HepG2 (cell line): ENCODE results near the gene TMEM141. TPM values are rescaled to one million over a fixed set of nuclear protein-coding genes. Genes with fewer than 3 reads are reported as not detected.

Experiments used
- ASH2L ChIP-seq: fragments of 300-600, 200-600 bp; sonication (generic); IDR thresholded peaks from 2 replicates; pipeline ENCODE4 v1.7.0; 2017; ENCODE audit warnings: low read depth, mild to moderate bottlenecking, moderate library complexity, mixed read lengths, low read length; ENCODE audit not compliant: insufficient read length
- JDP2 ChIP-seq: sonication (generic); formaldehyde crosslinking; IDR thresholded peaks from 2 replicates; pipeline ENCODE4 v1.8.1; 2022; ENCODE audit warnings: missing genetic modification reagents, borderline replicate concordance
- MBD4 ChIP-seq: IDR thresholded peaks from 2 replicates; pipeline ENCODE4 v1.6.1; 2012; ENCODE audit warnings: low read length, inconsistent platforms, borderline replicate concordance
- NFE2 ChIP-seq: sonication (generic); formaldehyde crosslinking; IDR thresholded peaks from 2 replicates; pipeline ENCODE4 v1.4.0; 2020; ENCODE audit warnings: missing genetic modification reagents
- NFYB ChIP-seq: sonication (generic); formaldehyde crosslinking; IDR thresholded peaks from 2 replicates; pipeline ENCODE4 v1.4.0; 2020; ENCODE audit warnings: missing genetic modification reagents
- SAP130 ChIP-seq: IDR thresholded peaks from 2 replicates; pipeline ENCODE4 v1.6.1; 2016; ENCODE audit warnings: low read depth
- STAT6 ChIP-seq: sonication (generic); formaldehyde crosslinking; IDR thresholded peaks from 2 replicates; pipeline ENCODE4 v1.4.0; 2020; ENCODE audit warnings: missing genetic modification reagents, mild to moderate bottlenecking, borderline replicate concordance
- YY1 ChIP-seq: IDR thresholded peaks from 2 replicates; pipeline ENCODE4 v1.6.1; 2011; ENCODE audit warnings: low read length, low read depth, moderate library complexity, mild to moderate bottlenecking; ENCODE audit not compliant: insufficient read depth, insufficient replicate concordance
- ZFY ChIP-seq: sonication (generic); formaldehyde crosslinking; IDR thresholded peaks from 2 replicates; pipeline ENCODE4 v1.4.0; 2020; ENCODE audit warnings: missing genetic modification reagents
- ZNF235 ChIP-seq: sonication (generic); formaldehyde crosslinking; IDR thresholded peaks from 2 replicates; pipeline ENCODE4 v1.8.1; 2023; ENCODE audit warnings: mild to moderate bottlenecking, missing genetic modification reagents, borderline replicate concordance
- ZNF317 ChIP-seq: sonication (generic); formaldehyde crosslinking; IDR thresholded peaks from 2 replicates; pipeline ENCODE4 v1.5.0; 2020; ENCODE audit warnings: mild to moderate bottlenecking, missing genetic modification reagents
- ZNF574 ChIP-seq: sonication (generic); formaldehyde crosslinking; IDR thresholded peaks from 2 replicates; pipeline ENCODE4 v1.4.0; 2020; ENCODE audit warnings: missing genetic modification reagents
- polyA plus RNA-seq, 8 experiments: library from polyadenylated mRNA; depleted of rRNA in 3 of 8; stranded (reverse) in 7 of 8; unstranded in 1 of 8; fragments of >200 nt; fragmentation: Illumina TruSeq in 4 of 8; extraction: Trizol in 4 of 8; gene quantifications; 2 replicates each; pipeline versions ENCODE4 v1.2.1 to v1.2.3, GENCODE V29; 2011 to 2016; ENCODE audit warnings: low read depth in 4 of 8, missing spikeins in 1 of 8, mixed read lengths in 1 of 8; ENCODE audit not compliant: insufficient read depth in 1 of 8
- total RNA-seq, 5 experiments: library from RNA; depleted of rRNA; stranded (reverse); fragments of >200 nt; fragmentation: Illumina TruSeq; extraction: Trizol; gene quantifications; 2 replicates each; pipeline ENCODE4 v1.2.3, GENCODE V29; 2016; ENCODE audit warnings: low read depth in 1 of 5

Gene TMEM141
- total and polyA plus RNA-seq, 2 of the 13 experiments (the other 11 are each of a cell fraction or from before 2014, with no cell fraction given): 81.0 to 202 TPM

DNA sequence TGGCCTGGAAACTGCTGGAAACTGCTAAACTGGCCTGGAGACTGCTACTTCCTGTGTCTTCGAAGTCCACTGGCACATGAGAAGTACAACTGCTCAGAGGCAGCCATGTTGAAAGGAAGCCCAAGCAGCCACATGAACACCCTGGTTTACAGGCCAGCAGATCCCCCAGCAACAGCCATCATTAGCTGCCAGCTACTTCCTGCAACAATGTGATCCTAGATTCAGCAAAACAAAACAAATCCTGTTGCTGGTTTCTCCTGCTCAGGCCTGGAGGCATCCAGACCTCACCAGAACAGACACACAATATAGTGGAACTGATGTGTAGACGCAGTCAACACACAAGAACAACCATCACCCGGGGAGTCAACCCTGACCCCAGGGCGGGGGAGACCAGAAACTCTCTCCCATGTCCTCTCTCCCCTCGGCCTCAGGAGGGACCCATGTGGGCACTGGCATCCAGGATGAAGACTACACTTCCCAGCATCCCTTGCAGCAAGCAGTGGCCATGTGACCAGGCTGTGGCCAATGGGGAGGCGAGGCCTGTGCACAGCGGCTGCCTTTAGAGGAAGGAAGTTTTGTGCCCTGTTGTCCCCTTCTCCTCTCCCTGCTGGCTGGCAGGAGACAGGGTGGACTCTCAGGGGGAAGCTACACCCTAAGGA, 17.6 kb upstream of the TMEM141 start (continued):
- TF ChIP-seq ZNF574 (CRISPR knock-in tag) (0 out of 2 replicates have a peak, but pooled peaks have one; percentile 23), ZFY (peak; percentile 68), SAP130 (CRISPR knock-in tag) (0 out of 2 replicates have a peak, but pooled peaks have one; percentile 17), ASH2L (no peak), ZNF317 (CRISPR knock-in tag) (no peak), NFE2 (CRISPR knock-in tag) (no peak), MBD4 (no peak), NFYB (CRISPR knock-in tag) (peak; percentile 89), YY1 (peak; percentile 73), ZNF235 (CRISPR knock-in tag) (no peak), JDP2 (no peak), STAT6 (no peak)
- TF ChIP-seq, all 625 proteins: peak for 20
